KOPT-K1 (cell line): ENCODE measurements around the gene IL22RA2.

Experiments used
- H3K27ac ChIP-seq: fragments of 200-600 bp; sonication (generic); 2 replicates; pipeline ENCODE4 v1.5.1; 2016; ENCODE audit warnings: antibody characterized with exemption, mild to moderate bottlenecking, low read depth, low read length; ENCODE audit not compliant: poor library complexity, severe bottlenecking
- H3K36me3 ChIP-seq: fragments of 200-600 bp; sonication (generic); 2 replicates; pipeline ENCODE4 v1.5.1; 2017; ENCODE audit warnings: antibody characterized with exemption, mild to moderate bottlenecking, low read length, moderate library complexity; ENCODE audit not compliant: insufficient read depth
- H3K9me3 ChIP-seq: fragments of 200-600 bp; sonication (generic); 2 replicates; pipeline ENCODE4 v1.5.1; 2017; ENCODE audit warnings: antibody characterized with exemption, low read length, mild to moderate bottlenecking; ENCODE audit not compliant: insufficient read depth, poor library complexity, severe bottlenecking

Gene IL22RA2

GRCh38 chr6:137163732-137164318 is 9.6 kb downstream of the IL22RA2 start:
- Histone ChIP-seq H3K27ac (no peak overlapping the region), H3K36me3 (no peaks in the 10 kb centered on the region), H3K9me3 (peaks cover 29% of the 10 kb centered on the region)

GRCh38 chr6:137162692-137163306 is 10.6 kb downstream of the IL22RA2 start:
- H3K9me3 ChIP-seq = peaks cover 32% of the 10 kb centered on the region
- no peaks in the 10 kb centered on the region for H3K36me3 ChIP-seq
- no peak overlapping the region for H3K27ac ChIP-seq

- no peak overlapping the region for H3K27ac ChIP-seq
- peaks cover 32% of the 10 kb centered on the region for H3K9me3 ChIP-seq
- H3K36me3 ChIP-seq = no peaks in the 10 kb centered on the region
Observed at GRCh38 chr6:137161949-137162348, 11.5 kb downstream of the IL22RA2 start.

- no peaks in the 10 kb centered on the region for H3K36me3 ChIP-seq
- peaks cover 32% of the 10 kb centered on the region for H3K9me3 ChIP-seq
- H3K27ac ChIP-seq = no peak overlapping the region
Observed at GRCh38 chr6:137160763-137161162, 12.7 kb downstream of the IL22RA2 start.

- H3K27ac ChIP-seq = no peak overlapping the region
- H3K9me3 ChIP-seq = peaks cover 32% of the 10 kb centered on the region
- H3K36me3 ChIP-seq = no peaks in the 10 kb centered on the region
Observed at GRCh38 chr6:137159912-137160311, 13.5 kb downstream of the IL22RA2 start.

- H3K27ac ChIP-seq = no peak overlapping the region
Observed at GRCh38 chr6:137157601-137158000, 15.8 kb downstream of the IL22RA2 start.

GRCh38 chr6:137156650-137157049 is 16.8 kb downstream of the IL22RA2 start:
- Histone ChIP-seq H3K9me3 (peaks cover 8% of the 10 kb centered on the region), H3K36me3 (no peaks in the 10 kb centered on the region), H3K27ac (no peak overlapping the region)

More at GRCh38 chr6:137157601-137158000, 15.8 kb downstream of the IL22RA2 start:
- no peaks in the 10 kb centered on the region for H3K36me3 ChIP-seq
- H3K9me3 ChIP-seq = peaks cover 11% of the 10 kb centered on the region

- Histone ChIP-seq H3K9me3 (peaks cover 13% of the 10 kb centered on the region), H3K36me3 (no peaks in the 10 kb centered on the region), H3K27ac (no peak overlapping the region)
Observed at GRCh38 chr6:137155830-137156229, 17.6 kb downstream of the IL22RA2 start.

- H3K36me3 ChIP-seq = no peaks in the 10 kb centered on the region
- peaks cover 11% of the 10 kb centered on the region for H3K9me3 ChIP-seq
- no peak overlapping the region for H3K27ac ChIP-seq
Observed at GRCh38 chr6:137150072-137150471, 23.4 kb downstream of the IL22RA2 start.

GRCh38 chr6:137149035-137149393 is 24.4 kb downstream of the IL22RA2 start:
- H3K9me3 ChIP-seq = peaks cover 11% of the 10 kb centered on the region
- H3K36me3 ChIP-seq = no peaks in the 10 kb centered on the region
- no peak overlapping the region for H3K27ac ChIP-seq

GRCh38 chr6:137148306-137149034 is 25.0 kb downstream of the IL22RA2 start:
- peaks cover 11% of the 10 kb centered on the region for H3K9me3 ChIP-seq
- H3K27ac ChIP-seq = no peak overlapping the region

GRCh38 chr6:137147195-137147594 is 26.2 kb downstream of the IL22RA2 start:
- Histone ChIP-seq H3K27ac (no peak overlapping the region), H3K36me3 (no peaks in the 10 kb centered on the region), H3K9me3 (peaks cover 11% of the 10 kb centered on the region)

More at GRCh38 chr6:137148306-137149034, 25.0 kb downstream of the IL22RA2 start:
- H3K36me3 ChIP-seq = no peaks in the 10 kb centered on the region

GRCh38 chr6:137146206-137146605 is 27.2 kb downstream of the IL22RA2 start:
- Histone ChIP-seq H3K36me3 (no peaks in the 10 kb centered on the region), H3K9me3 (peaks cover 6% of the 10 kb centered on the region), H3K27ac (no peak overlapping the region)

- no peaks in the 10 kb centered on the region for H3K9me3 ChIP-seq
- H3K36me3 ChIP-seq = no peaks in the 10 kb centered on the region
- H3K27ac ChIP-seq = no peak overlapping the region
Observed at GRCh38 chr6:137145421-137145820, 28.0 kb downstream of the IL22RA2 start.

GRCh38 chr6:137136065-137136464 is 37.4 kb downstream of the IL22RA2 start:
- Histone ChIP-seq H3K27ac (no peak overlapping the region), H3K9me3 (peaks cover 27% of the 10 kb centered on the region), H3K36me3 (no peaks in the 10 kb centered on the region)
